ENCODE measurements around the gene B4GALT1. TPM values are rescaled to one million over a fixed set of nuclear protein-coding genes. Genes with fewer than 3 reads are reported as not detected.

The B4GALT1 gene
- total and polyA plus RNA-seq, 2 donors (not counting 1 experiment from before 2014, with no cell fraction given), result 24.1 to 64.8 TPM

- Histone ChIP-seq H3K27me3 (ENCODE audit: control insufficient read depth, insufficient read depth, low read length) (no peaks in the 10 kb centered on the region), H3K36me3 (ENCODE audit: control insufficient read depth, insufficient read depth, low read length) (no peaks in the 10 kb centered on the region), H3K4me1 (ENCODE audit: control insufficient read depth, extremely low read depth, insufficient read depth, low read length) (peaks cover 6% of the 10 kb centered on the region), H3K27ac (ENCODE audit: insufficient read depth, low read length) (no peak overlapping the region), H3K4me2 (ENCODE audit: extremely low read depth, insufficient read depth, low read length) (no peak overlapping the region), H3K9ac (ENCODE audit: insufficient read depth, low read length) (no peak overlapping the region), H3K79me2 (ENCODE audit: control insufficient read depth, insufficient read depth, low read length) (peaks cover 61% of the 10 kb centered on the region), H4K20me1 (ENCODE audit: control insufficient read depth, extremely low read depth, insufficient read depth, low read length) (no peaks in the 10 kb centered on the region), H3K4me3 (replicated peaks in 1 of 4; ENCODE audit: control extremely low read depth in 1 of 4, insufficient read depth in 1 of 4, low read depth in 3 of 4, low read length in 4 of 4) (no peak overlapping the region), H3K9me3 (ENCODE audit: control insufficient read depth, insufficient read depth, low read depth, low read length) (no peaks in the 10 kb centered on the region), H2AFZ (ENCODE audit: low read length) (no peak overlapping the region)
- no peak for DNase-seq (ENCODE audit: low read depth in 2 of 2)
- TF ChIP-seq, protein P1, sequence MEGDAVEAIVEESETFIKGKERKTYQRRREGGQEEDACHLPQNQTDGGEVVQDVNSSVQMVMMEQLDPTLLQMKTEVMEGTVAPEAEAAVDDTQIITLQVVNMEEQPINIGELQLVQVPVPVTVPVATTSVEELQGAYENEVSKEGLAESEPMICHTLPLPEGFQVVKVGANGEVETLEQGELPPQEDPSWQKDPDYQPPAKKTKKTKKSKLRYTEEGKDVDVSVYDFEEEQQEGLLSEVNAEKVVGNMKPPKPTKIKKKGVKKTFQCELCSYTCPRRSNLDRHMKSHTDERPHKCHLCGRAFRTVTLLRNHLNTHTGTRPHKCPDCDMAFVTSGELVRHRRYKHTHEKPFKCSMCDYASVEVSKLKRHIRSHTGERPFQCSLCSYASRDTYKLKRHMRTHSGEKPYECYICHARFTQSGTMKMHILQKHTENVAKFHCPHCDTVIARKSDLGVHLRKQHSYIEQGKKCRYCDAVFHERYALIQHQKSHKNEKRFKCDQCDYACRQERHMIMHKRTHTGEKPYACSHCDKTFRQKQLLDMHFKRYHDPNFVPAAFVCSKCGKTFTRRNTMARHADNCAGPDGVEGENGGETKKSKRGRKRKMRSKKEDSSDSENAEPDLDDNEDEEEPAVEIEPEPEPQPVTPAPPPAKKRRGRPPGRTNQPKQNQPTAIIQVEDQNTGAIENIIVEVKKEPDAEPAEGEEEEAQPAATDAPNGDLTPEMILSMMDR (conservative IDR thresholded peaks at IDR 0.05 in 1 of 2, IDR thresholded peaks at IDR 0.05 in 1 of 2; ENCODE audit: low read depth in 1 of 2, low read length in 2 of 2), result no peak
These were observed 18.6 kb downstream of the B4GALT1 start for GRCh38 chr9:33148367-33149014.

GRCh38 chr9:33147416-33148169, 19.5 kb downstream of the B4GALT1 start:
- peaks cover 6% of the 10 kb centered on the region for H3K4me1 ChIP-seq (ENCODE audit: control insufficient read depth, extremely low read depth, insufficient read depth, low read length)
- no peak overlapping the region for H3K4me2 ChIP-seq (ENCODE audit: extremely low read depth, insufficient read depth, low read length)
- H3K79me2 ChIP-seq (ENCODE audit: control insufficient read depth, insufficient read depth, low read length), result peaks cover 53% of the 10 kb centered on the region
- no peaks in the 10 kb centered on the region for H4K20me1 ChIP-seq (ENCODE audit: control insufficient read depth, extremely low read depth, insufficient read depth, low read length)
- H3K27ac ChIP-seq (ENCODE audit: insufficient read depth, low read length), result no peak overlapping the region
- TF ChIP-seq EZH2 (IDR thresholded peaks at IDR 0.05; ENCODE audit: low read length, missing control alignments), result no peak
- TF ChIP-seq, protein P1 (conservative IDR thresholded peaks at IDR 0.05 in 1 of 2, IDR thresholded peaks at IDR 0.05 in 1 of 2; ENCODE audit: low read depth in 1 of 2, low read length in 2 of 2), result no peak
- no peaks in the 10 kb centered on the region for H3K27me3 ChIP-seq (ENCODE audit: control insufficient read depth, insufficient read depth, low read length)
- no peak overlapping the region for H2AFZ ChIP-seq (ENCODE audit: low read length)
- no peak overlapping the region for H3K4me3 ChIP-seq (replicated peaks in 1 of 4; ENCODE audit: control extremely low read depth in 1 of 4, insufficient read depth in 1 of 4, low read depth in 3 of 4, low read length in 4 of 4)
- H3K9me3 ChIP-seq (ENCODE audit: control insufficient read depth, insufficient read depth, low read depth, low read length), result no peaks in the 10 kb centered on the region
- DNase-seq (ENCODE audit: low read depth in 2 of 2), result no peak
- no peak overlapping the region for H3K9ac ChIP-seq (ENCODE audit: insufficient read depth, low read length)
- H3K36me3 ChIP-seq (ENCODE audit: control insufficient read depth, insufficient read depth, low read length), result no peaks in the 10 kb centered on the region

GRCh38 chr9:33146298-33146697, 20.8 kb downstream of the B4GALT1 start:
- H3K9ac ChIP-seq (ENCODE audit: insufficient read depth, low read length), result no peak overlapping the region
- no peaks in the 10 kb centered on the region for H3K27me3 ChIP-seq (ENCODE audit: control insufficient read depth, insufficient read depth, low read length)
- H3K9me3 ChIP-seq (ENCODE audit: control insufficient read depth, insufficient read depth, low read depth, low read length), result no peaks in the 10 kb centered on the region
- no peak overlapping the region for H2AFZ ChIP-seq (ENCODE audit: low read length)
- H3K4me1 ChIP-seq (ENCODE audit: control insufficient read depth, extremely low read depth, insufficient read depth, low read length), result peaks cover 4% of the 10 kb centered on the region
- DNase-seq (ENCODE audit: low read depth in 2 of 2), result no peak
- no peak overlapping the region for H3K4me3 ChIP-seq (replicated peaks in 1 of 4; ENCODE audit: control extremely low read depth in 1 of 4, insufficient read depth in 1 of 4, low read depth in 3 of 4, low read length in 4 of 4)
- H3K79me2 ChIP-seq (ENCODE audit: control insufficient read depth, insufficient read depth, low read length), result peaks cover 58% of the 10 kb centered on the region
- no peak overlapping the region for H3K27ac ChIP-seq (ENCODE audit: insufficient read depth, low read length)
- H3K4me2 ChIP-seq (ENCODE audit: extremely low read depth, insufficient read depth, low read length), result no peak overlapping the region
- no peaks in the 10 kb centered on the region for H4K20me1 ChIP-seq (ENCODE audit: control insufficient read depth, extremely low read depth, insufficient read depth, low read length)
- H3K36me3 ChIP-seq (ENCODE audit: control insufficient read depth, insufficient read depth, low read length), result no peaks in the 10 kb centered on the region
- TF ChIP-seq, protein P1 (conservative IDR thresholded peaks at IDR 0.05 in 1 of 2, IDR thresholded peaks at IDR 0.05 in 1 of 2; ENCODE audit: low read depth in 1 of 2, low read length in 2 of 2), result no peak
- no peak for TF ChIP-seq EZH2 (IDR thresholded peaks at IDR 0.05; ENCODE audit: low read length, missing control alignments)
